OCI-LY7 (cell line): Measurements from ENCODE around the gene SMARCC1. TPM values are rescaled to one million over a fixed set of nuclear protein-coding genes. Genes with fewer than 3 reads are reported as not detected.
"Not testable (repeated sequence)": the region's sequence is repeated elsewhere in the genome, so short reads cannot be mapped to it uniquely, and the experiment has no call there.

Experiments
- BruUV-seq: library from RNA; stranded (reverse); fragments of 400-500 nt; replicated peaks from 2 replicates; lab custom pipeline; 2021; lab: Mats Ljungman, UMichigan
- CTCF ChIA-PET: fragments of 300-600 bp; sonication (Branson Sonifier 250); formaldehyde crosslinking; loops from one replicate; lab custom pipeline; 2022; ENCODE audit warnings: antibody characterized with exemption; ENCODE audit not compliant: unreplicated experiment; lab: Charles Lee
- POLR2A ChIA-PET: fragments of 300-600 bp; sonication (Branson Sonifier 250); formaldehyde crosslinking; loops from one replicate; lab custom pipeline; 2022; ENCODE audit warnings: antibody characterized with exemption; lab: Charles Lee
- DNase-seq: peaks from one replicate; pipeline ENCODE4 v3.0.0-alpha.2; 2015; ENCODE audit warnings: low spot score
- H2AFZ ChIP-seq: fragments of 200-600 bp; sonication (generic), shearing (Covaris generic); 2 replicates; pipeline ENCODE4 v1.6.1; 2014; ENCODE audit warnings: mild to moderate bottlenecking, antibody characterized with exemption, low read length, moderate library complexity
- H3K27ac ChIP-seq: fragments of 200-600 bp; sonication (generic); 2 replicates; pipeline ENCODE4 v1.5.1; 2014; ENCODE audit warnings: mixed run types, low read depth, mild to moderate bottlenecking, moderate library complexity, low read length, inconsistent platforms; ENCODE audit not compliant: poor library complexity, severe bottlenecking
- H3K36me3 ChIP-seq: fragments of 200-600 bp; sonication (generic); 2 replicates; pipeline ENCODE4 v1.6.1; 2014; ENCODE audit warnings: mild to moderate bottlenecking, antibody characterized with exemption, low read length, moderate library complexity, mixed read lengths; ENCODE audit not compliant: insufficient read depth
- H3K4me1 ChIP-seq: fragments of 200-600 bp; sonication (generic); 2 replicates; pipeline ENCODE4 v1.5.1; 2014; ENCODE audit warnings: mild to moderate bottlenecking, low read length; ENCODE audit not compliant: insufficient read depth, poor library complexity, severe bottlenecking
- H3K4me2 ChIP-seq: fragments of 200-600 bp; sonication (generic); 2 replicates; pipeline ENCODE4 v1.6.1; 2014; ENCODE audit warnings: mild to moderate bottlenecking, low read length
- H3K4me3 ChIP-seq: fragments of 200-600 bp; sonication (generic); 2 replicates; pipeline ENCODE4 v1.5.1; 2014; ENCODE audit warnings: mild to moderate bottlenecking, low read depth, low read length; ENCODE audit not compliant: poor library complexity, severe bottlenecking
- H3K79me2 ChIP-seq: fragments of 200-600 bp; sonication (generic); 2 replicates; pipeline ENCODE4 v1.6.1; 2016; ENCODE audit warnings: low read depth, mild to moderate bottlenecking, low read length, moderate library complexity, mixed read lengths; ENCODE audit not compliant: insufficient read depth
- H3K9me2 ChIP-seq: fragments of 200-600 bp; sonication (generic); 2 replicates; pipeline ENCODE4 v1.6.1; 2016; ENCODE audit warnings: mild to moderate bottlenecking, low read length, mixed read lengths; ENCODE audit not compliant: insufficient read depth
- H3K9me3 ChIP-seq: fragments of 200-600 bp; sonication (generic); 2 replicates; pipeline ENCODE4 v1.6.1; 2014; ENCODE audit warnings: mild to moderate bottlenecking, mixed run types, low read length, mixed read lengths
- H4K20me1 ChIP-seq: fragments of 200-600 bp; sonication (generic); 2 replicates; pipeline ENCODE4 v1.6.1; 2014; ENCODE audit warnings: mild to moderate bottlenecking, antibody characterized with exemption, low read length, moderate library complexity, mixed read lengths; ENCODE audit not compliant: insufficient read depth
- CTCF ChIP-seq: fragments of 200-600 bp; sonication (generic); conservative IDR thresholded peaks from 2 replicates; pipeline ENCODE4 v1.5.1; 2014; ENCODE audit warnings: mild to moderate bottlenecking, antibody characterized with exemption, low read length, moderate library complexity, mixed read lengths
- EZH2phosphoT487 ChIP-seq: fragments of 200-600 bp; sonication (generic); IDR thresholded peaks from 2 replicates; pipeline ENCODE4 v1.6.1; 2018; ENCODE audit warnings: low read depth, borderline replicate concordance, mild to moderate bottlenecking, mixed run types, antibody characterized with exemption, low read length, moderate library complexity, mixed read lengths
- intact Hi-C: fragments of 100-400 bp; cut with micrococcal nuclease; formaldehyde crosslinking; loops from one replicate; pipeline ENCODE4 v1.10.0; 2022; ENCODE audit not compliant: unreplicated experiment
- total RNA-seq, 2 experiments: library from RNA; depleted of rRNA in 1 of 2; stranded (reverse); fragments of >200 nt in 1 of 2; shearing (Covaris generic) in 1 of 2; gene quantifications; 2 replicates each; pipeline ENCODE4 v1.2.3, GENCODE V29; 2014 to 2022

Gene SMARCC1
- total RNA-seq, 2 experiments from 2014 or later = 83.2 to 176 TPM

GRCh38 chr3:47746264-47746663 lies 35.4 kb downstream of the SMARCC1 start:
- H3K36me3 ChIP-seq = peaks cover 84% of the 10 kb centered on the region
- no TSS peak for BruUV-seq
- no peak overlapping the region for H3K27ac ChIP-seq
- TF ChIP-seq EZH2phosphoT487 (no peak), CTCF (no peak)
- H4K20me1 ChIP-seq = peaks cover 13% of the 10 kb centered on the region; the same call in 1 of the 2 replicates
- no peaks in the 10 kb centered on the region for H3K9me2 ChIP-seq
- peaks cover 5% of the 10 kb centered on the region for H3K4me1 ChIP-seq
- CTCF ChIA-PET = no interaction called here
- H3K79me2 ChIP-seq = peaks cover 97% of the 10 kb centered on the region
- DNase-seq = no peak
- H2AFZ ChIP-seq = no peak overlapping the region
- no peak overlapping the region for H3K4me3 ChIP-seq
- no peak overlapping the region for H3K4me2 ChIP-seq
- intact Hi-C loops = no loop called here
- H3K9me3 ChIP-seq = no peaks in the 10 kb centered on the region
- POLR2A ChIA-PET = interaction anchor here (0.5 kb wide), 1 partner anchor 204 kb away, joined by 5 read pairs; no protein-coding TSS in a partner anchor

- no peak overlapping the region for H3K4me2 ChIP-seq
- TF ChIP-seq EZH2phosphoT487 (no peak), CTCF (no peak)
- peaks cover 83% of the 10 kb centered on the region for H3K36me3 ChIP-seq
- CTCF ChIA-PET = no interaction called here
- peaks cover 94% of the 10 kb centered on the region for H3K79me2 ChIP-seq
- no peak overlapping the region for H2AFZ ChIP-seq
- H3K9me3 ChIP-seq = no peaks in the 10 kb centered on the region
- peaks cover 13% of the 10 kb centered on the region; the same call in 1 of the 2 replicates for H4K20me1 ChIP-seq
- peaks cover 5% of the 10 kb centered on the region for H3K4me1 ChIP-seq
- no peak for DNase-seq
- BruUV-seq = no TSS peak
- POLR2A ChIA-PET = interaction anchor here (0.7 to 1.0 kb wide), 3 partner anchors 9 to 39 kb away, joined by 3 to 6 read pairs (median 3); no protein-coding TSS in a partner anchor
- no peaks in the 10 kb centered on the region for H3K9me2 ChIP-seq
- H3K27ac ChIP-seq = no peak overlapping the region
- no peak overlapping the region for H3K4me3 ChIP-seq
- intact Hi-C loops = no loop called here
Measured at GRCh38 chr3:47743855-47744254, 37.8 kb downstream of the SMARCC1 start.

- DNase-seq, H3K4me1 ChIP-seq, H3K9me2 ChIP-seq, H3K4me2 ChIP-seq, H3K4me3 ChIP-seq, BruUV-seq, CTCF ChIA-PET, H2AFZ ChIP-seq, H3K27ac ChIP-seq, H3K9me3 ChIP-seq, intact Hi-C loops: not testable (repeated sequence)
- Histone ChIP-seq H4K20me1 (peaks cover 13% of the 10 kb centered on the region; the same call in 1 of the 2 replicates), H3K79me2 (peaks cover 93% of the 10 kb centered on the region), H3K36me3 (peaks cover 84% of the 10 kb centered on the region)
- POLR2A ChIA-PET = interaction anchor here (0.7 kb wide), 1 partner anchor 27 kb away, joined by 6 read pairs; no protein-coding TSS in a partner anchor
Measured at GRCh38 chr3:47743352-47743751, 38.3 kb downstream of the SMARCC1 start.
